ENCODE results near the gene VGLL4.

The VGLL4 gene

GRCh38 chr3:11563159-11563864, 80.4 kb downstream of the VGLL4 start:
- no peak for DNase-seq

- no peak for DNase-seq
These were observed 81.3 kb downstream of the VGLL4 start for GRCh38 chr3:11562277-11562881.

- DNase-seq = no peak
These were observed 83.0 kb downstream of the VGLL4 start for GRCh38 chr3:11560746-11561145.

GRCh38 chr3:11559816-11560633, 83.7 kb downstream of the VGLL4 start:
- DNase-seq = no peak

- DNase-seq = no peak
These were observed 84.5 kb downstream of the VGLL4 start for GRCh38 chr3:11558918-11559815.

- DNase-seq = no peak
These were observed 85.3 kb downstream of the VGLL4 start for GRCh38 chr3:11558411-11558903.

GRCh38 chr3:11558002-11558401, 85.7 kb downstream of the VGLL4 start:
- no peak for DNase-seq

GRCh38 chr3:11556851-11557644, 86.7 kb downstream of the VGLL4 start:
- DNase-seq = no peak

- no peak for DNase-seq
These were observed 87.7 kb downstream of the VGLL4 start for GRCh38 chr3:11555881-11556633.

GRCh38 chr3:11555211-11555782, 88.4 kb downstream of the VGLL4 start:
- no peak for DNase-seq

GRCh38 chr3:11554666-11555065, 89.0 kb downstream of the VGLL4 start:
- no peak for DNase-seq

- DNase-seq = no peak
These were observed 89.5 kb downstream of the VGLL4 start for GRCh38 chr3:11554236-11554610.

- DNase-seq = no peak
These were observed 90.1 kb downstream of the VGLL4 start for GRCh38 chr3:11553436-11554235.

GRCh38 chr3:11552289-11553264, 91.1 kb downstream of the VGLL4 start:
- DNase-seq = no peak

GRCh38 chr3:11551036-11551435, 92.7 kb downstream of the VGLL4 start:
- no peak for DNase-seq

- peak; percentile 55 for DNase-seq
These were observed 94.1 kb downstream of the VGLL4 start for GRCh38 chr3:11549580-11550140.

- DNase-seq = no peak
These were observed 95.0 kb downstream of the VGLL4 start for GRCh38 chr3:11548721-11549131.

- DNase-seq = no peak
These were observed 96.2 kb downstream of the VGLL4 start for GRCh38 chr3:11547498-11547897.
